Thoracic aorta (tissue), 2 donors: Measurements from ENCODE around the gene REEP3. TPM values are rescaled to one million over a fixed set of nuclear protein-coding genes. Genes with fewer than 3 reads are reported as not detected.
A peak's percentile ranks its signal among the peaks of the same experiment; 100 is the strongest.
"Not testable (repeated sequence)": the region's sequence is repeated elsewhere in the genome, so short reads cannot be mapped to it uniquely, and the experiment has no call there.

Source experiments
- ATAC-seq: fragments of 150-250 bp; one replicate; pipeline ENCODE4 v1.8.0; 2017; ENCODE audit warnings: low read depth; ENCODE audit not compliant: insufficient number of reproducible peaks, low FRiP score
- DNase-seq: peaks from one replicate; pipeline ENCODE4 v3.0.0-alpha.2; 2020; ENCODE audit warnings: low spot score
- H3K27ac ChIP-seq, 2 donors: fragments of 200-600 bp; sonication (generic); 1 replicate in 1 of 2; 2 replicates in 1 of 2; pipeline ENCODE4 v1.5.1; 2016; ENCODE audit warnings: mild to moderate bottlenecking in 2 of 2, moderate library complexity in 2 of 2
- H3K27me3 ChIP-seq: fragments of 200-600 bp; sonication (generic); replicated peaks from 2 replicates; pipeline ENCODE4 v1.6.0; 2016; ENCODE audit warnings: mild to moderate bottlenecking; ENCODE audit not compliant: insufficient read depth
- H3K36me3 ChIP-seq: fragments of 200-600 bp; sonication (generic); one replicate; pipeline ENCODE4 v1.5.1; 2016
- H3K4me1 ChIP-seq, 2 donors: fragments of 200-600 bp; sonication (generic); 1 replicate in 1 of 2; 2 replicates in 1 of 2; pipeline versions ENCODE4 v1.5.1 to v1.6.0; 2016; ENCODE audit warnings: low read depth in 2 of 2, mild to moderate bottlenecking in 1 of 2; ENCODE audit not compliant: control insufficient read depth in 1 of 2
- H3K4me3 ChIP-seq: fragments of 200-600 bp; sonication (generic); 2 replicates; pipeline ENCODE4 v1.5.1; 2016; ENCODE audit warnings: mild to moderate bottlenecking
- H3K9me3 ChIP-seq: fragments of 200-600 bp; sonication (generic); 2 replicates; pipeline ENCODE4 v1.5.1; 2016
- CTCF ChIP-seq: fragments of 200-600 bp; sonication (generic); IDR thresholded peaks from one replicate; pipeline ENCODE4 v1.5.1; 2019; ENCODE audit warnings: antibody characterized with exemption
- total RNA-seq, 2 donors: library from RNA; depleted of rRNA; stranded (reverse); fragments of >200 nt; gene quantifications; one replicate each; pipeline versions ENCODE4 v1.1.0 to v1.2.3, GENCODE V29; 2016

Gene REEP3
- total RNA-seq, 2 donors from 2014 or later: 75.0 to 91.6 TPM

- no peaks in the 10 kb centered on the region for H3K27me3 ChIP-seq
- DNase-seq (no peak), ATAC-seq (no peak)
- no peak for TF ChIP-seq CTCF
- H3K36me3 ChIP-seq: no peaks in the 10 kb centered on the region
- H3K4me1 ChIP-seq: peaks cover 13 to 24% of the 10 kb centered on the region in 2 donors
- H3K9me3 ChIP-seq: no peaks in the 10 kb centered on the region
- no peak overlapping the region for H3K4me3 ChIP-seq
- H3K27ac ChIP-seq: peak overlapping the region in 1 of 2 donors; percentile 79
Observed at GRCh38 chr10:63493004-63493403, 28.2 kb upstream of the REEP3 start.

- H3K4me1 ChIP-seq: peaks cover 13 to 32% of the 10 kb centered on the region in 2 donors
- no peak for ATAC-seq
- H3K27me3 ChIP-seq: no peaks in the 10 kb centered on the region
Observed at GRCh38 chr10:63494951-63495350, 26.2 kb upstream of the REEP3 start.

GRCh38 chr10:63496561-63496960, 24.6 kb upstream of the REEP3 start:
- ATAC-seq (no peak), DNase-seq (no peak)
- Histone ChIP-seq H3K27ac (no peak overlapping the region), H3K27me3 (no peaks in the 10 kb centered on the region), H3K4me1 (peaks cover 13 to 32% of the 10 kb centered on the region in 2 donors), H3K9me3 (no peaks in the 10 kb centered on the region), H3K4me3 (no peak overlapping the region), H3K36me3 (no peaks in the 10 kb centered on the region)
- TF ChIP-seq CTCF: no peak

More at GRCh38 chr10:63494951-63495350, 26.2 kb upstream of the REEP3 start:
- no peak for TF ChIP-seq CTCF
- Histone ChIP-seq H3K36me3 (no peaks in the 10 kb centered on the region), H3K4me3 (no peak overlapping the region), H3K27ac (no peak overlapping the region), H3K9me3 (no peaks in the 10 kb centered on the region)
- no peak for DNase-seq

GRCh38 chr10:63497321-63497720, 23.9 kb upstream of the REEP3 start:
- no peak for TF ChIP-seq CTCF
- no peaks in the 10 kb centered on the region for H3K36me3 ChIP-seq
- H3K4me3 ChIP-seq: no peak overlapping the region
- no peaks in the 10 kb centered on the region for H3K9me3 ChIP-seq
- peaks cover 6 to 29% of the 10 kb centered on the region in 2 donors for H3K4me1 ChIP-seq
- ATAC-seq: no peak
- no peaks in the 10 kb centered on the region for H3K27me3 ChIP-seq
- H3K27ac ChIP-seq: no peak overlapping the region
- no peak for DNase-seq

- no peak for ATAC-seq
- no peaks in the 10 kb centered on the region for H3K9me3 ChIP-seq
- no peak overlapping the region for H3K4me3 ChIP-seq
- H3K4me1 ChIP-seq: peaks cover 2 to 32% of the 10 kb centered on the region in 2 donors
- no peak for TF ChIP-seq CTCF
- H3K36me3 ChIP-seq: no peaks in the 10 kb centered on the region
- H3K27me3 ChIP-seq: no peaks in the 10 kb centered on the region
- DNase-seq: no peak
- H3K27ac ChIP-seq: no peak overlapping the region
Observed at GRCh38 chr10:63498665-63499064, 22.5 kb upstream of the REEP3 start.

- H3K9me3 ChIP-seq, H3K27me3 ChIP-seq, DNase-seq, H3K36me3 ChIP-seq, ATAC-seq, H3K4me3 ChIP-seq, H3K27ac ChIP-seq: not testable (repeated sequence)
- H3K4me1 ChIP-seq: peaks cover 7 to 51% of the 10 kb centered on the region in 2 donors
Observed at GRCh38 chr10:63500551-63500950, 20.6 kb upstream of the REEP3 start.
